Stimulated activated naive CD8-positive, alpha-beta T cell treated with anti-CD3 and anti-CD28 coated beads, Interleukin-15, amount 100 ng/mL, for 72 hours (primary cell): Measurements from ENCODE around the gene UNC45B.
"Not testable (repeated sequence)": the region's sequence is repeated elsewhere in the genome, so short reads cannot be mapped to it uniquely, and the experiment has no call there.

Experiments used
- ATAC-seq: fragments of 150-1000 bp; cut with Tn5 transposase; 2 replicates; pipeline ENCODE4 v1.10.0; 2021; ENCODE audit warnings: mild to moderate bottlenecking, moderate library complexity
- DNase-seq, 2 donors: peaks; one replicate each; pipeline ENCODE4 v3.0.0; 2021 to 2022
- H3K27ac Mint-ChIP-seq, 2 donors: one replicate each; pipeline ENCODE4 v1.8.0; 2022; ENCODE audit warnings: mild to moderate bottlenecking in 2 of 2, mixed read lengths in 2 of 2, moderate library complexity in 2 of 2
- H3K27me3 Mint-ChIP-seq: one replicate; pipeline ENCODE4 v1.8.0; 2022; ENCODE audit warnings: mixed read lengths
- H3K4me1 Mint-ChIP-seq: one replicate; pipeline ENCODE4 v1.8.0; 2022; ENCODE audit warnings: mild to moderate bottlenecking, mixed read lengths
- H3K4me3 Mint-ChIP-seq, 2 donors: one replicate each; pipeline ENCODE4 v1.8.0; 2022; ENCODE audit warnings: mild to moderate bottlenecking in 2 of 2, mixed read lengths in 2 of 2, moderate library complexity in 1 of 2
- H3K9me3 Mint-ChIP-seq, 2 donors: one replicate each; pipeline ENCODE4 v1.8.0; 2022; ENCODE audit warnings: mixed read lengths in 2 of 2

The UNC45B gene

DNA sequence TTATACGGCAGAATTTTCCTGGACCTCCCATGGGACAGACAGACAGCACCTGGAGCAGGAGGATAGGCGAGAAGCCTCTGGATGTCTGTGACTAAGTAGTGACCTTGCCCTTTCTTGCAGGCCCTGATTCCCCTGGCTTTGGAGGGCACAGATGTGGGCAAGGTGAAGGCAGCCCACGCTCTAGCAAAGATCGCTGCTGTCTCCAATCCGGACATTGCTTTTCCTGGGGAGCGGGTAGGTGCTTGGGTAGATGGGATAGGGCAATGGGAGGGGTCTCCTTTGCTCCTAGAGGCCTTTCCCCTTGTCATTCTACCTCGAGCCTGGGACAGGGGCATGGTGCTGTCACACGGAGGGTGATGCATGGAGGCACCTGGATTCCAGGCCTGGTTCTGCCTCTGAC is 29.3 kb downstream of the UNC45B start:
- Mint-ChIP-seq H3K27me3 (no peaks in the 10 kb centered on the region), H3K4me1 (peaks cover 68% of the 10 kb centered on the region)

GRCh38 chr17:35179379-35179778 is 31.8 kb downstream of the UNC45B start:
- ATAC-seq, H3K4me3 Mint-ChIP-seq, H3K27me3 Mint-ChIP-seq, H3K27ac Mint-ChIP-seq, DNase-seq, H3K9me3 Mint-ChIP-seq: not testable (repeated sequence)
- peaks cover 71% of the 10 kb centered on the region for H3K4me1 Mint-ChIP-seq

More for the DNA sequence above, 29.3 kb downstream of the UNC45B start:
- ATAC-seq (no peak), DNase-seq (no peak)
- H3K9me3 Mint-ChIP-seq = peaks cover 0 to 9% of the 10 kb centered on the region in 2 donors
- no peak overlapping the region for H3K4me3 Mint-ChIP-seq
- peak overlapping the region in 1 of 2 donors; percentile 93 for H3K27ac Mint-ChIP-seq

DNA sequence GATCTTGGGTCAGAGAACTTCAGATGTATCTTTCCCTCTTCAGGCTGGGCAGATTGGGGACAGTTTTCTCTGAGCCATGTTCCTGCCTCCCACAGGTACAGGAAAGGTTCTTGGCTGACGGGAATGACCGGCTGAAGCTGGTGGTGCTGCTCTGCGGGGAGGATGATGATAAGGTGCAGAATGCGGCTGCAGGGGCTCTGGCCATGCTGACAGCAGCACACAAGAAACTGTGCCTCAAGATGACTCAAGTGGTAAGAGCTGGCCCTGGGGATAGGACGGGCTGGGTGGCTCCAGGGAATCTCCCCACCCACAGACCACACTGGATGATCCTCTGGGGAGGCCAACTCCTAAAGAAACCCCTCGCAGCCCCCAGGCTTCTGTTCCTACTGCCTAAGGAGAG is 35.7 kb downstream of the UNC45B start:
- Mint-ChIP-seq H3K4me3 (no peak overlapping the region), H3K9me3 (peaks cover 0 to 9% of the 10 kb centered on the region in 2 donors), H3K27ac (no peak overlapping the region), H3K27me3 (no peaks in the 10 kb centered on the region), H3K4me1 (peaks cover 71% of the 10 kb centered on the region)
- DNase-seq = peak in 1 of 2 donors; percentile 33
- ATAC-seq = peak; percentile 41

DNA sequence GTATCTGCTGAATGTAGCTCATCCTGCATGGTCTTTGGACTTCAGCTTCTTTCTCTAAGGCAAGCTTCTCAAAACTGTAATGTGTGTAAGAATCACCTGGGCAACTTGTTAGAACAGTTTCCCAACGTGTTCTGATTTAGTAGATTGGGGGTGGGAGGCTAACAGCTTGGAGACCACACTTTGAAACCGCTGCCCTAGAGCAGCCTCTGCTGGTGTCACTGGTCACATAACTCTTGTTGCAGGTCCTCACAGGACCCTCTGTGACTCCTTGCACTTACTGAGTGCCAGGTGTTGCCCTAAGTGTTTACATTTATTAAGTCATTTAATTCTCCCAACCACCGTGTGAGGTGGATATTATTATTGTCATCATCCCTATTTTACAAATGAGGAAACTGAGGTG is 36.7 kb downstream of the UNC45B start:
- Mint-ChIP-seq H3K4me3 (no peak overlapping the region), H3K27me3 (no peaks in the 10 kb centered on the region), H3K4me1 (peaks cover 76% of the 10 kb centered on the region), H3K27ac (no peak overlapping the region), H3K9me3 (peaks cover 0 to 2% of the 10 kb centered on the region in 2 donors)
- DNase-seq = no peak
- ATAC-seq = no peak

GRCh38 chr17:35185849-35186248 is 38.2 kb downstream of the UNC45B start:
- peak; percentile 60 for ATAC-seq

DNA sequence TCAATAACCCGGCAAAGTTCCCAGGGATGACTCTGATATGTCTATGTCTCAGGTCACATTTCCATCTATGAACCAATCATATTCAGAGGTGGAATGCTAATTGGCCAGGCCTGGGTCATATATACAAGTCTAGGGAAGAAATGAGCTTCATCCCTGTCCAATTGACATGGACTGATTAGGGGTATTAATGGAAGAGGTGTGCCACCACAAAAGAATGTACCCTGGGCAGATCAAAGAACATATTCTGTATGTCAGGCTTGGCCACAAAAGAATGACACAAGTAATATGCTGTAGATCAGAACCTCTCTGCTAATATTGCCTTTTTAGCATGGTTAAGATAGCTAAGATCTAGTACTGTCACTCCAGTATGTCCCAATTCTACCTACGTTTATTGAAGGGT is 39.9 kb downstream of the UNC45B start:
- H3K4me1 Mint-ChIP-seq = peaks cover 87% of the 10 kb centered on the region
- ATAC-seq = no peak
- no peaks in the 10 kb centered on the region for H3K9me3 Mint-ChIP-seq
- no peak overlapping the region for H3K27ac Mint-ChIP-seq
- DNase-seq = no peak
- H3K4me3 Mint-ChIP-seq = no peak overlapping the region
- no peaks in the 10 kb centered on the region for H3K27me3 Mint-ChIP-seq

More at GRCh38 chr17:35185849-35186248, 38.2 kb downstream of the UNC45B start:
- Mint-ChIP-seq H3K27ac (no peak overlapping the region), H3K27me3 (no peaks in the 10 kb centered on the region), H3K4me1 (peaks cover 75% of the 10 kb centered on the region), H3K4me3 (no peak overlapping the region), H3K9me3 (no peaks in the 10 kb centered on the region)
- DNase-seq = no peak

GRCh38 chr17:35188111-35188510 is 40.5 kb downstream of the UNC45B start:
- Mint-ChIP-seq H3K27ac (peak overlapping the region; percentile 28 to 50), H3K4me3 (peak overlapping the region; percentile 71 to 73), H3K9me3 (no peaks in the 10 kb centered on the region), H3K27me3 (no peaks in the 10 kb centered on the region), H3K4me1 (peaks cover 87% of the 10 kb centered on the region)
- ATAC-seq (peak; percentile 85), DNase-seq (peak in 1 of 2 donors; percentile 54)

GRCh38 chr17:35189291-35189690 is 41.7 kb downstream of the UNC45B start:
- DNase-seq = no peak
- no peak for ATAC-seq
- peak overlapping the region; percentile 43 to 69 for H3K27ac Mint-ChIP-seq
- H3K4me3 Mint-ChIP-seq = peak overlapping the region; percentile 71 to 77
- no peaks in the 10 kb centered on the region for H3K27me3 Mint-ChIP-seq
- no peaks in the 10 kb centered on the region for H3K9me3 Mint-ChIP-seq
- peaks cover 85% of the 10 kb centered on the region for H3K4me1 Mint-ChIP-seq

DNA sequence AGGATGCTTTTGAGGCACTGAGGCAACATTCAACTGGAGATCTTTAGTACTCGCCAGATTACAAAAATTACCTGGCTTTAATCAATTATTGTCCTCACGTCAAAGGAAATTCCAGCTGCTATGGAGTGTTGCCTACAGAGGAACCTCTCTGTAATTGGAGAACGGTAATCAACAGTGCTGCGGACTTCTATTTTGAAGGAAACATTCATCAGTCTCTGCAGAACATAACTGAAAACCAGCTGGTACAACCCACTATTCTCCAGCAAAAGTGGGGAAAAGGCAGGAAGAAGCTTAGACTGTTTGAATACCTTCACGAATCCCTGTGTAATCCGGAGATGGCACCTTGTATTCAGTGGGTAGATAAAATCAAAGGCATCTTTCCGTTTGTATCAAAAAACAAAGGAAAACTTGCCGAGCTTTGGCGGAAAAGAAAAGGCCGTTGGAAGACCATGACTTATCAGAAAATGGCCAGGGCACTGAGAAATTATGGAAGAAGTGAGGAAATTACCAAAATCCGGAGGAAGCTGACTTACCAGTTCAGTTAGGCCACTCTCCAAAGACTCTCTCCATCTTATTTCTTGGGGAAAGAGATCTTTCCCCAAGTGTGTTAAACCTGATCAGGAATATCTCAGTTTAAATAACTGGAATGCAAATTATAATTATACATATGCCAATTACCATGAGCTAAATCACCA is 43.5 kb downstream of the UNC45B start:
- Mint-ChIP-seq H3K4me3 (no peak overlapping the region), H3K27ac (no peak overlapping the region), H3K4me1 (peaks cover 70% of the 10 kb centered on the region), H3K9me3 (peaks cover 2 to 8% of the 10 kb centered on the region in 2 donors), H3K27me3 (no peaks in the 10 kb centered on the region)
- no peak for ATAC-seq
- DNase-seq = no peak

DNA sequence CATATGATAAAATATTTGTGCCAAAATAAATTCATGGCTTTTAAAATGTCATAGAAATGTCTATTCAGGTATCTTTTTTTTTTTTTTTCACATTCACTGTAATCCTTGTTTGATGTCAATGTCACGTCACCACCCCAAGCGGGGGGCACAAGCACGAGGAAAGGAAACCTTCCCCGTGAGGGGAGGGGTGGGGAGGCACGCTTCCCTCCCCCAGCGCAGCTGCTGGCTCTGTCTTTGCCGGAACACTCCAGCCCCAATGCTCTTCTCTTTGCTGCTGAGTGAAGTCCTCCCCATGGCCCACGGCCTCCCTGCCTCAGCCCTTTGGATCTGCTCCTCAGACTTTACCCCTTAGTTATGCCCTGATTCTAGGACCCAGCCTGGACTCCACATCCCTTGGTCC is 45.1 kb downstream of the UNC45B start:
- Mint-ChIP-seq H3K27me3 (no peaks in the 10 kb centered on the region), H3K27ac (peak overlapping the region; percentile 85 to 94), H3K9me3 (peaks cover 6 to 15% of the 10 kb centered on the region in 2 donors), H3K4me1 (peaks cover 59% of the 10 kb centered on the region), H3K4me3 (peak overlapping the region; percentile 68 to 76)
- ATAC-seq (peak; percentile 31), DNase-seq (no peak)

DNA sequence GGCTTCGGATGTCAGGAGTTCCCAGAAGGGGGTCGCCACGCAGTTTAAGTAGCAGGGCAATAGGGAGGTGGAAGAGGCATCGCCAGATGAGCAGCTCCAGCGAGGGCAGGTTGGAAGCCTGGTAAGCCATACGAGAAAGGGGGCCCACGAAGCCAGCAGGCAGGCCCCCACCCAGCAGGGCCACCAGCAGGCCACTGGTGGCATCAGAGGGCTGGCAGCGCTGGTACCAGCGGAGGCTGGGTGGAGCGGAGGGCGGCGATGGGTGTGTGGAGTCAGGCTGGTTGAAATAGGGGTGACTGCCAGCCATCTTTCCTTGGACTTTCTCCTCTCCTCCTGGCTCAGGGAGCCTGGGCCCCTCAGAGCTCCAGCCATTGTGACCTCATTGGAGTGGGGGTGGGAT is 46.4 kb downstream of the UNC45B start, which contains the start of gene SLC35G3:
TSS of gene SLC35G3 (minus strand) at position 393 of the 400 bp plus-strand sequence. CDS start at position 307, 86 bp downstream.
- H3K27ac Mint-ChIP-seq = peak within 1 kb of the TSS; percentile 85 to 94
- peak within 1 kb of the TSS; percentile 68 to 76 for H3K4me3 Mint-ChIP-seq
- H3K27me3 Mint-ChIP-seq, DNase-seq, ATAC-seq: not testable (repeated sequence)
- peaks cover 47% of the 10 kb centered on the region for H3K4me1 Mint-ChIP-seq
- H3K9me3 Mint-ChIP-seq = peaks cover 7 to 15% of the 10 kb centered on the region in 2 donors

GRCh38 chr17:35195062-35195461 is 47.4 kb downstream of the UNC45B start:
- H3K27ac Mint-ChIP-seq, DNase-seq, H3K4me3 Mint-ChIP-seq, H3K27me3 Mint-ChIP-seq, ATAC-seq: not testable (repeated sequence)
- Mint-ChIP-seq H3K4me1 (peaks cover 47% of the 10 kb centered on the region), H3K9me3 (peaks cover 15 to 26% of the 10 kb centered on the region in 2 donors)

DNA sequence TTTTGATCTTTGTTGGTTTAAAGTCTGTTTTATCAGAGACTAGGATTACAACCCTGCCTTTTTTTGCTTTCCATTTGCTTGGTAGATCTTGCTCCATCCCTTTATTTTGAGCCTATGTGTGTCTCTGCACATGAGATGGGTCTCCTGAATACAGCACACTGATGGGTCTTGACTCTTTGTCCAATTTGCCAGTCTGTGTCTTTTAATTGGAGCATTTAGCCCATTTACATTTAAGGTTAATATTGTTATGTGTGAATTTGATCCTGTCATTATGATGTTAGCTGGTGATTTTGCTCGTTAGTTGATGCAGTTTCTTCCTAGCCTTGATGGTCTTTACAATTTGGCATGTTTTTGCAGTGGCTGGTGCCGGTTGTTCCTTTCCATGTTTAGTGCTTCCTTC is 55.0 kb downstream of the UNC45B start:
- H3K4me1 Mint-ChIP-seq, DNase-seq, H3K27ac Mint-ChIP-seq, H3K27me3 Mint-ChIP-seq, H3K4me3 Mint-ChIP-seq, ATAC-seq: not testable (repeated sequence)
- peaks cover 23 to 50% of the 10 kb centered on the region in 2 donors for H3K9me3 Mint-ChIP-seq

DNA sequence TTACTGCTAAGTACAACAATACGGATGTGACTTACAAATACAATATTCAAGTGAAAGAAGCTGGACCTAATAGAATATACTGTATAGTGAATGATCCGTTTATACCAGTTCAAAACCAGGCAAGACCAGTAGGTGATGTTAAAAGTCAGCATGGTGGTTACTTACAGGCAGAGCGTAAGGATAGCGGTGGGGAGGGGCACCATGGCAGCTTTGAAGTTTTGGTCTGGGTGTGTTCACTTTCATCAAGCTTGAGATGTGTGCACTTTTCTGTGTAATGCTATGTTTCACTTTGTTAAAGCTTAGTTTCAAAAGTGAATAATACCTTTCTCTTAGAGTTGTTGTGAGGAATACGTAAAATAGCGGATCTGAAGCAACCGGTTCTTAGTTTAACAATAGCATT is 63.1 kb downstream of the UNC45B start:
- no peaks in the 10 kb centered on the region for H3K9me3 Mint-ChIP-seq
- peak overlapping the region; percentile 53 to 56 for H3K4me3 Mint-ChIP-seq
- H3K4me1 Mint-ChIP-seq = peaks cover 71% of the 10 kb centered on the region
- ATAC-seq (no peak), DNase-seq (no peak)
- H3K27ac Mint-ChIP-seq = peak overlapping the region in 1 of 2 donors; percentile 42
- H3K27me3 Mint-ChIP-seq = no peaks in the 10 kb centered on the region

DNA sequence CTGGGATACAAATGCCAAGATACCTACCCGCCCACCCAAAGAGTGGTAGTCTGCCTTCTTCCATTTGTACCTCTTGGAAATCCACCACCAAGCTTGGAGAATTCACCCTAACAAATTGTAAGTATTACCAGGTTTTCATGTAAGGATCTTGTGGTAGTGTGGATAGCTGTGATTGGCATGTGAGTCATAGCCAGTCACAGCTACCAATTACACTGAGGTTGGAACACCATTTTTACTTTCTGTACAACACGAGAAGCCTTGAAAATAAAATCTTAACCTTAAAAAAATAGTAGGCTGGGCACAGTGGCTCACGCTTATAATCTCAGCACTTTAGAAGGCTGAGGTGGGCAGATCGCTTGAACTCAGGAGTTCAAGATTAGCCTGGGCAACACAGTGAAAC is 65.1 kb downstream of the UNC45B start:
- no peaks in the 10 kb centered on the region for H3K27me3 Mint-ChIP-seq
- H3K9me3 Mint-ChIP-seq = no peaks in the 10 kb centered on the region
- H3K4me1 Mint-ChIP-seq = peaks cover 82% of the 10 kb centered on the region
- peak overlapping the region; percentile 93 for H3K27ac Mint-ChIP-seq
- peak overlapping the region; percentile 84 for H3K4me3 Mint-ChIP-seq
- ATAC-seq (peak; percentile 41), DNase-seq (no peak)

- DNase-seq (no peak), ATAC-seq (no peak)
- Mint-ChIP-seq H3K4me3 (peak overlapping the region; percentile 84), H3K27me3 (no peaks in the 10 kb centered on the region), H3K4me1 (peaks cover 87% of the 10 kb centered on the region), H3K9me3 (no peaks in the 10 kb centered on the region), H3K27ac (peak overlapping the region; percentile 91 to 93)
Observed at GRCh38 chr17:35213412-35213940, 65.9 kb downstream of the UNC45B start.
